HCT116 (cell line): ENCODE measurements around the gene BPIFB4. TPM values are rescaled to one million over a fixed set of nuclear protein-coding genes. Genes with fewer than 3 reads are reported as not detected.

ENCODE experiments used
- ATAC-seq: fragments of 200-7000 bp; cut with Tn5 transposase; 2 replicates; pipeline ENCODE4 v1.9.1; 2020; ENCODE audit warnings: mild to moderate bottlenecking, moderate library complexity
- BruUV-seq: library from RNA; stranded (reverse); fragments of 400-500 nt; replicated peaks from 2 replicates; lab custom pipeline; 2021; lab: Mats Ljungman, UMichigan
- CTCF ChIA-PET: fragments of 300-600 bp; sonication (Branson Sonifier 250); formaldehyde crosslinking; loops from one replicate; lab custom pipeline; 2021; ENCODE audit warnings: antibody characterized with exemption; lab: Charles Lee
- POLR2A ChIA-PET: fragments of 300-600, 350-600 bp; sonication (Branson Sonifier 250); formaldehyde crosslinking; loops from one replicate; lab custom pipeline; 2021; ENCODE audit warnings: antibody characterized with exemption; lab: Charles Lee
- RAD21 ChIA-PET, 2 experiments: fragments of 300-600 bp; sonication (Branson Sonifier 250); formaldehyde crosslinking; loops; one replicate each; lab custom pipeline; 2023; ENCODE audit warnings: low total read pairs in 2 of 2; ENCODE audit not compliant: uncharacterized antibody in 2 of 2, unreplicated experiment in 2 of 2, low non-redundant PET in 1 of 2; lab: Charles Lee
- DNase-seq: peaks from one replicate; pipeline ENCODE4 v3.0.0-alpha.2; 2010; ENCODE audit warnings: low read depth, low spot score
- H2AFZ ChIP-seq: fragments of 200-600 bp; shearing (Covaris generic), sonication (generic); 2 replicates; pipeline ENCODE4 v1.6.1; 2017; ENCODE audit warnings: low read depth, mixed run types, mixed read lengths, antibody characterized with exemption, low read length; ENCODE audit not compliant: poor library complexity, severe bottlenecking
- H3K27ac ChIP-seq: 2 replicates; pipeline ENCODE4 v1.5.1; 2012; ENCODE audit warnings: low read depth, low read length
- H3K27me3 ChIP-seq: fragments of 200-600 bp; sonication (generic); 2 replicates; pipeline ENCODE4 v1.6.1; 2016; ENCODE audit warnings: mixed run types, low read length, mixed read lengths; ENCODE audit not compliant: insufficient read depth
- H3K36me3 ChIP-seq, 2 experiments: fragments of 200-500 bp in 1 of 2; fragments of 200-600 bp in 1 of 2; sonication (Bioruptor generic) in 1 of 2; sonication (generic) in 1 of 2; 2 replicates each; pipeline versions ENCODE4 v1.5.1 to v1.6.1; 2014 to 2016; ENCODE audit warnings: low read length in 2 of 2, inconsistent platforms in 1 of 2, mixed read lengths in 1 of 2, mixed run types in 1 of 2; ENCODE audit not compliant: insufficient read depth in 2 of 2, control insufficient read depth in 1 of 2
- H3K4me1 ChIP-seq, 2 experiments: fragments of 200-600 bp in 1 of 2; sonication (generic) in 1 of 2; 2 replicates each; pipeline versions ENCODE4 v1.5.1 to v1.6.1; 2012 to 2017; ENCODE audit warnings: low read length in 2 of 2, inconsistent platforms in 1 of 2, mild to moderate bottlenecking in 1 of 2, mixed read lengths in 1 of 2, mixed run types in 1 of 2, moderate library complexity in 1 of 2; ENCODE audit not compliant: insufficient read depth in 2 of 2, control insufficient read depth in 1 of 2
- H3K4me2 ChIP-seq: fragments of 200-600 bp; sonication (generic); 2 replicates; pipeline ENCODE4 v1.6.1; 2017; ENCODE audit warnings: mixed run types, low read length, mixed read lengths
- H3K4me3 ChIP-seq, 2 experiments: fragments of 200-600 bp in 1 of 2; sonication (generic) in 1 of 2; replicated peaks in 1 of 2; 2 replicates each; pipeline ENCODE4 v1.5.1; 2011 to 2016; ENCODE audit warnings: low read length in 2 of 2, control low read depth in 1 of 2, low read depth in 1 of 2, mild to moderate bottlenecking in 1 of 2, mixed read lengths in 1 of 2, mixed run types in 1 of 2
- H3K79me2 ChIP-seq: fragments of 200-600 bp; sonication (generic); 2 replicates; pipeline ENCODE4 v1.6.1; 2017; ENCODE audit warnings: mild to moderate bottlenecking, mixed run types, low read length, moderate library complexity, mixed read lengths; ENCODE audit not compliant: insufficient read depth
- H3K9ac ChIP-seq: fragments of 200-600 bp; sonication (generic); 2 replicates; pipeline ENCODE4 v1.6.1; 2016; ENCODE audit warnings: low read length, mixed read lengths
- H3K9me2 ChIP-seq: fragments of 200-600 bp; sonication (generic), shearing (Covaris generic); 2 replicates; pipeline ENCODE4 v1.6.1; 2017; ENCODE audit warnings: mixed run types, mild to moderate bottlenecking, moderate library complexity; ENCODE audit not compliant: insufficient read depth
- H3K9me3 ChIP-seq, 2 experiments: fragments of 200-500 bp in 1 of 2; fragments of 200-600 bp in 1 of 2; sonication (Bioruptor generic) in 1 of 2; sonication (generic) in 1 of 2; 2 replicates each; pipeline ENCODE4 v1.6.1; 2014 to 2017; ENCODE audit warnings: low read length in 2 of 2, mixed read lengths in 2 of 2, inconsistent platforms in 1 of 2, low read depth in 1 of 2, mild to moderate bottlenecking in 1 of 2, mixed run types in 1 of 2, moderate library complexity in 1 of 2; ENCODE audit not compliant: control insufficient read depth in 1 of 2, insufficient read depth in 1 of 2
- H4K20me1 ChIP-seq: fragments of 200-600 bp; sonication (generic), shearing (Covaris generic); 2 replicates; pipeline ENCODE4 v1.6.1; 2017; ENCODE audit warnings: mixed run types, mild to moderate bottlenecking, moderate library complexity; ENCODE audit not compliant: insufficient read depth
- CBX3 ChIP-seq: IDR thresholded peaks from 2 replicates; pipeline ENCODE4 v1.6.1; 2012; ENCODE audit warnings: low read depth
- CTCF ChIP-seq, 3 experiments: fragments of 200-600 bp in 1 of 3; sonication (generic) in 1 of 3; IDR thresholded peaks in 2 of 3; conservative IDR thresholded peaks in 1 of 3; 2 replicates each; pipeline ENCODE4 v1.5.1; 2012 to 2017; ENCODE audit warnings: low read depth in 2 of 3, low read length in 2 of 3, antibody characterized with exemption in 1 of 3, borderline replicate concordance in 1 of 3, control low read depth in 1 of 3, mild to moderate bottlenecking in 1 of 3, mixed read lengths in 1 of 3, mixed run types in 1 of 3, moderate library complexity in 1 of 3; ENCODE audit not compliant: insufficient read depth in 1 of 3
- EZH2phosphoT487 ChIP-seq: fragments of 200-600 bp; IDR thresholded peaks from 2 replicates; pipeline ENCODE4 v1.6.1; 2018; ENCODE audit warnings: antibody characterized with exemption, borderline replicate concordance
- MAX ChIP-seq: IDR thresholded peaks from 2 replicates; pipeline ENCODE4 v1.6.1; 2012
- POLR2A ChIP-seq: IDR thresholded peaks from 2 replicates; pipeline ENCODE4 v1.7.0; 2011; ENCODE audit warnings: borderline replicate concordance; ENCODE audit not compliant: insufficient read depth, insufficient read length; ENCODE audit errors: extremely low read depth
- POLR2AphosphoS5 ChIP-seq: IDR thresholded peaks from 2 replicates; pipeline ENCODE4 v1.6.1; 2011; ENCODE audit warnings: mild to moderate bottlenecking, low read depth, low read length, moderate library complexity
- RAD21 ChIP-seq: IDR thresholded peaks from 2 replicates; pipeline ENCODE4 v1.6.1; 2012; ENCODE audit warnings: low read depth, mild to moderate bottlenecking
- REST ChIP-seq: IDR thresholded peaks from 2 replicates; pipeline ENCODE4 v1.6.1; 2012; ENCODE audit warnings: low read depth
- SIN3A ChIP-seq: IDR thresholded peaks from 2 replicates; pipeline ENCODE4 v1.6.1; 2012; ENCODE audit warnings: low read depth
- SP1 ChIP-seq: IDR thresholded peaks from 2 replicates; pipeline ENCODE4 v1.6.1; 2012; ENCODE audit warnings: low read depth
- SRF ChIP-seq: IDR thresholded peaks from 2 replicates; pipeline ENCODE4 v1.6.1; 2012; ENCODE audit warnings: low read depth
- intact Hi-C: fragments of 100-400 bp; cut with micrococcal nuclease; formaldehyde crosslinking; loops from 2 replicates; pipeline ENCODE4 v1.10.0; 2022
- total RNA-seq: library from RNA; stranded (reverse); gene quantifications from one replicate; pipeline ENCODE4 v1.2.1, GENCODE V29; 2021; ENCODE audit not compliant: unreplicated experiment

BPIFB4 gene
- total RNA-seq, 1 experiment from 2014 or later: not detected

- ChIA-PET CTCF (no interaction called here), RAD21 (no interaction called here), POLR2A (no interaction called here)
- DNase-seq: no peak
- no peak for TF ChIP-seq REST
- no peaks in the 10 kb centered on the region for H3K9me2 ChIP-seq
- intact Hi-C loops: no loop called here
- peaks cover 28% of the 10 kb centered on the region; the same call in 1 of the 2 replicates for H3K27me3 ChIP-seq
- H3K79me2 ChIP-seq: no peaks in the 10 kb centered on the region
- BruUV-seq: no TSS peak
- H4K20me1 ChIP-seq: no peaks in the 10 kb centered on the region
- no peak overlapping the region for H3K27ac ChIP-seq
- H3K4me3 ChIP-seq: no peak overlapping the region
- no peaks in the 10 kb centered on the region for H3K9me3 ChIP-seq
- H3K4me2 ChIP-seq: no peak overlapping the region
- H2AFZ ChIP-seq: no peak overlapping the region
- no peaks in the 10 kb centered on the region for H3K4me1 ChIP-seq
- ATAC-seq: no peak
- no peaks in the 10 kb centered on the region for H3K36me3 ChIP-seq
- H3K9ac ChIP-seq: no peak overlapping the region
Observed at GRCh38 chr20:33033381-33033780, 46.1 kb upstream of the BPIFB4 start.

- Histone ChIP-seq H3K9ac (no peak overlapping the region), H3K27ac (no peak overlapping the region), H3K36me3 (no peaks in the 10 kb centered on the region), H3K9me2 (no peaks in the 10 kb centered on the region), H3K79me2 (no peaks in the 10 kb centered on the region), H3K4me3 (no peak overlapping the region), H3K4me1 (no peaks in the 10 kb centered on the region), H3K27me3 (peaks cover 30% of the 10 kb centered on the region; the same call in 1 of the 2 replicates), H3K4me2 (no peak overlapping the region), H2AFZ (no peak overlapping the region), H3K9me3 (no peaks in the 10 kb centered on the region), H4K20me1 (no peaks in the 10 kb centered on the region)
- DNase-seq (no peak), ATAC-seq (no peak)
- intact Hi-C loops: no loop called here
- ChIA-PET CTCF (no interaction called here), POLR2A (no interaction called here), RAD21 (no interaction called here)
- no TSS peak for BruUV-seq
- TF ChIP-seq POLR2A (no peak), SP1 (no peak), POLR2AphosphoS5 (no peak), REST (no peak), RAD21 (no peak), CTCF (IDR thresholded peaks at IDR 0.05 in 2 of 3, conservative IDR thresholded peaks at IDR 0.05 in 1 of 3; ENCODE audit: borderline replicate concordance in 1 of 3, insufficient read depth in 1 of 3, low read depth in 2 of 3, low read length in 2 of 3) (no peak), SRF (no peak), SIN3A (no peak), CBX3 (no peak), MAX (no peak), EZH2phosphoT487 (no peak)
Observed at GRCh38 chr20:33034115-33034514, 45.3 kb upstream of the BPIFB4 start.
